ENCODE data around the gene COL6A3.

DNA sequence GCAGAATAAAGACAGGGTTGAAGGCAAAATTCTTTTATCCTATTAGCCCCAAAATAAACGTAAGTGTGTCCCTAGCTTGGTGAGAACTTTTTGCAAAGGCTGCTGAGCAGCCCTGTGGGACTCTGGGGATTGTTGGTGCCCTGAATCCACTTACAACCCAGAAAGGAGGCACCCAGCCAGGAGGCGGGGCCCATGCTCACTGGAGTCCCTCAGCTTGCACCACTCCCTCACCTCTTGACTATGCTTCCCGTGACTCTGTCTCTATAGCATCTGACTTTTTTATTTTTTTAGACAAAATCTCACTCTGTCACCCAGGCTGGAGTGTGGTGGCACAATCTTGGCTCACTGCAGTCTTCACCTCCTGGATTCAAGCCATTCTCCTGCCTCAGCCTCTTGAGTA is 15.8 kb upstream of the COL6A3 start:
- TF ChIP-seq ZNF639 (CRISPR knock-in tag; conservative IDR thresholded peaks at IDR 0.05) (no peak), ZNF274 (CRISPR knock-in tag; IDR thresholded peaks at IDR 0.05) (no peak), REST (IDR thresholded peaks at IDR 0.05; ENCODE audit: borderline replicate concordance in 1 of 2, low read depth in 1 of 2, low read length in 2 of 2) (no peak), ZNF263 (CRISPR knock-in tag; IDR thresholded peaks at IDR 0.05) (no peak), ZNF773 (CRISPR knock-in tag; IDR thresholded peaks at IDR 0.05; ENCODE audit: borderline replicate concordance) (no peak), SMC3 (IDR thresholded peaks at IDR 0.05; ENCODE audit: low read length) (no peak), ZNF747 (CRISPR knock-in tag; IDR thresholded peaks at IDR 0.05; ENCODE audit: borderline replicate concordance) (no peak), ZNF616 (CRISPR knock-in tag; IDR thresholded peaks at IDR 0.05; ENCODE audit: low read depth) (no peak)
- TF ChIP-seq, protein P1, sequence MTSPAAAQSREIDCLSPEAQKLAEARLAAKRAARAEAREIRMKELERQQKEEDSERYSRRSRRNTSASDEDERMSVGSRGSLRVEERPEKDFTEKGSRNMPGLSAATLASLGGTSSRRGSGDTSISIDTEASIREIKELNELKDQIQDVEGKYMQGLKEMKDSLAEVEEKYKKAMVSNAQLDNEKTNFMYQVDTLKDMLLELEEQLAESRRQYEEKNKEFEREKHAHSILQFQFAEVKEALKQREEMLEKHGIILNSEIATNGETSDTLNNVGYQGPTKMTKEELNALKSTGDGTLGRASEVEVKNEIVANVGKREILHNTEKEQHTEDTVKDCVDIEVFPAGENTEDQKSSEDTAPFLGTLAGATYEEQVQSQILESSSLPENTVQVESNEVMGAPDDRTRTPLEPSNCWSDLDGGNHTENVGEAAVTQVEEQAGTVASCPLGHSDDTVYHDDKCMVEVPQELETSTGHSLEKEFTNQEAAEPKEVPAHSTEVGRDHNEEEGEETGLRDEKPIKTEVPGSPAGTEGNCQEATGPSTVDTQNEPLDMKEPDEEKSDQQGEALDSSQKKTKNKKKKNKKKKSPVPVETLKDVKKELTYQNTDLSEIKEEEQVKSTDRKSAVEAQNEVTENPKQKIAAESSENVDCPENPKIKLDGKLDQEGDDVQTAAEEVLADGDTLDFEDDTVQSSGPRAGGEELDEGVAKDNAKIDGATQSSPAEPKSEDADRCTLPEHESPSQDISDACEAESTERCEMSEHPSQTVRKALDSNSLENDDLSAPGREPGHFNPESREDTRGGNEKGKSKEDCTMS (CRISPR knock-in tag; conservative IDR thresholded peaks at IDR 0.05): no peak
- TF ChIP-seq, protein P2, sequence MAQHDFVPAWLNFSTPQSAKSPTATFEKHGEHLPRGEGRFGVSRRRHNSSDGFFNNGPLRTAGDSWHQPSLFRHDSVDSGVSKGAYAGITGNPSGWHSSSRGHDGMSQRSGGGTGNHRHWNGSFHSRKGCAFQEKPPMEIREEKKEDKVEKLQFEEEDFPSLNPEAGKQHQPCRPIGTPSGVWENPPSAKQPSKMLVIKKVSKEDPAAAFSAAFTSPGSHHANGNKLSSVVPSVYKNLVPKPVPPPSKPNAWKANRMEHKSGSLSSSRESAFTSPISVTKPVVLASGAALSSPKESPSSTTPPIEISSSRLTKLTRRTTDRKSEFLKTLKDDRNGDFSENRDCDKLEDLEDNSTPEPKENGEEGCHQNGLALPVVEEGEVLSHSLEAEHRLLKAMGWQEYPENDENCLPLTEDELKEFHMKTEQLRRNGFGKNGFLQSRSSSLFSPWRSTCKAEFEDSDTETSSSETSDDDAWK (CRISPR knock-in tag; IDR thresholded peaks at IDR 0.05): no peak

All from HepG2 (cell line).